Stimulated activated CD8-positive, alpha-beta memory T cell treated with anti-CD3 and anti-CD28 coated beads, Interleukin-2, amount 100 ng/mL, for 48 hours (primary cell): ENCODE data around the gene S100A2.
"Not testable (repeated sequence)": the region's sequence is repeated elsewhere in the genome, so short reads cannot be mapped to it uniquely, and the experiment has no call there.

Experiments used
- DNase-seq, 2 donors: peaks; one replicate each; pipeline ENCODE4 v3.0.0-alpha.2; 2020; ENCODE audit warnings: low read depth in 2 of 2

The S100A2 gene

GRCh38 chr1:153532769-153533599 lies 32.7 kb downstream of the S100A2 start:
- DNase-seq, result peak; percentile 61 to 77

- DNase-seq, result no peak
Measured at GRCh38 chr1:153532181-153532580, 33.5 kb downstream of the S100A2 start.

GRCh38 chr1:153531638-153532037 lies 34.0 kb downstream of the S100A2 start:
- DNase-seq, result no peak

GRCh38 chr1:153527683-153528040 lies 38.0 kb downstream of the S100A2 start:
- DNase-seq, result no peak

- no peak for DNase-seq
Measured at GRCh38 chr1:153527023-153527682, 38.5 kb downstream of the S100A2 start.

- DNase-seq, result no peak
Measured at GRCh38 chr1:153526132-153526543, 39.5 kb downstream of the S100A2 start.

GRCh38 chr1:153525088-153525728 lies 40.4 kb downstream of the S100A2 start:
- no peak for DNase-seq

GRCh38 chr1:153522353-153523048 lies 43.1 kb downstream of the S100A2 start:
- not testable (repeated sequence) for DNase-seq

- not testable (repeated sequence) for DNase-seq
Measured at GRCh38 chr1:153521808-153522207, 43.8 kb downstream of the S100A2 start.

GRCh38 chr1:153520818-153521476 lies 44.7 kb downstream of the S100A2 start:
- no peak for DNase-seq

GRCh38 chr1:153520137-153520691 lies 45.4 kb downstream of the S100A2 start:
- DNase-seq, result not testable (repeated sequence)

GRCh38 chr1:153519242-153519641 lies 46.4 kb downstream of the S100A2 start:
- DNase-seq, result no peak

- DNase-seq, result no peak
Measured at GRCh38 chr1:153515504-153516394, 49.9 kb downstream of the S100A2 start.

- no peak for DNase-seq
Measured at GRCh38 chr1:153513666-153514065, 52.0 kb downstream of the S100A2 start.

- no peak for DNase-seq
Measured at GRCh38 chr1:153513023-153513422, 52.6 kb downstream of the S100A2 start.
